Left renal pelvis (tissue), 4 donors: ENCODE data around the gene MS4A13. TPM values are rescaled to one million over a fixed set of nuclear protein-coding genes. Genes with fewer than 3 reads are reported as not detected.
"Not testable (repeated sequence)": the region's sequence is repeated elsewhere in the genome, so short reads cannot be mapped to it uniquely, and the experiment has no call there.

Experiments
- DNase-seq, 4 donors: peaks; one replicate each; pipeline ENCODE4 v3.0.0-alpha.2; 2013; ENCODE audit warnings: low read depth in 4 of 4, low spot score in 3 of 4
- polyA plus RNA-seq, 4 donors: library from polyadenylated mRNA; unstranded; fragments of 120-200 nt; gene quantifications; one replicate each; pipeline ENCODE4 v1.2.1, GENCODE V29; 2013; ENCODE audit not compliant: insufficient read length in 4 of 4

The MS4A13 gene
- polyA plus RNA-seq, 4 donors: not detected

GRCh38 chr11:60528934-60529333 is 13.7 kb downstream of the MS4A13 start:
- DNase-seq: no peak

GRCh38 chr11:60530454-60531100 is 15.4 kb downstream of the MS4A13 start:
- DNase-seq: no peak

- not testable (repeated sequence) for DNase-seq
These were observed 17.2 kb downstream of the MS4A13 start for GRCh38 chr11:60532383-60532782.

- DNase-seq: not testable (repeated sequence)
These were observed 23.4 kb downstream of the MS4A13 start for GRCh38 chr11:60538627-60539026.

GRCh38 chr11:60544077-60544476 is 28.9 kb downstream of the MS4A13 start:
- no peak for DNase-seq

- DNase-seq: no peak
These were observed 46.1 kb downstream of the MS4A13 start for GRCh38 chr11:60561254-60561653.

GRCh38 chr11:60563553-60564235 is 48.5 kb downstream of the MS4A13 start:
- DNase-seq: no peak

- no peak for DNase-seq
These were observed 51.6 kb downstream of the MS4A13 start for GRCh38 chr11:60566776-60567175.

GRCh38 chr11:60570970-60571369 is 55.8 kb downstream of the MS4A13 start:
- DNase-seq: no peak

GRCh38 chr11:60589611-60590010 is 74.4 kb downstream of the MS4A13 start:
- no peak for DNase-seq

Other genes starting within 250 kb of the MS4A13 start
- 10 to 100 TPM in 2 of 4 donors, 1 to 10 TPM in 2; 5.9 to 15.3 (median 8.3) TPM for gene MS4A4A, start 234.7 kb upstream of the MS4A13 start, polyA plus RNA-seq
- gene MS4A6E, start 188.1 kb upstream of the MS4A13 start, polyA plus RNA-seq: not detected
- 10 to 100 TPM in 1 of 4 donors, 1 to 10 TPM in 3; 4.9 to 11.1 (median 5.3) TPM for gene MS4A7, start 136.9 kb upstream of the MS4A13 start, polyA plus RNA-seq
- gene MS4A14, start 118.9 kb upstream of the MS4A13 start, polyA plus RNA-seq: under 1 TPM; 0.30 to 0.96 (median 0.36) TPM
- not detected for gene MS4A5, start 85.8 kb upstream of the MS4A13 start, polyA plus RNA-seq
- 1 to 10 TPM in 1 of 4 donors, under 1 TPM in 2, not detected in 1; 0.34 to 2.4 (median 0.37) TPM for gene MS4A1, start 59.5 kb upstream of the MS4A13 start, polyA plus RNA-seq
- not detected for gene MS4A12, start 22.6 kb upstream of the MS4A13 start, polyA plus RNA-seq
- gene MS4A8, start 184.2 kb downstream of the MS4A13 start, polyA plus RNA-seq: not detected
- gene MS4A18, start 209.3 kb downstream of the MS4A13 start, polyA plus RNA-seq: not detected
- gene MS4A15, start 241.5 kb downstream of the MS4A13 start, polyA plus RNA-seq: not detected